GF-D8 (cell line): ENCODE data around the gene COA6.

Experiments used
- DNase-seq: peaks from one replicate; lab custom pipeline; 2025; lab: John Stamatoyannopoulos, UW

COA6 gene

GRCh38 chr1:234412830-234413229 is 39.6 kb downstream of the COA6 start:
- no peak for DNase-seq

GRCh38 chr1:234413485-234413884 is 40.2 kb downstream of the COA6 start:
- DNase-seq, result no peak

- DNase-seq, result no peak
Observed at GRCh38 chr1:234413990-234414389, 40.7 kb downstream of the COA6 start.

- no peak for DNase-seq
Observed at GRCh38 chr1:234427950-234428646, 54.8 kb downstream of the COA6 start.

- no peak for DNase-seq
Observed at GRCh38 chr1:234429434-234429806, 56.2 kb downstream of the COA6 start.

GRCh38 chr1:234430691-234431090 is 57.4 kb downstream of the COA6 start:
- no peak for DNase-seq

GRCh38 chr1:234431255-234431654 is 58.0 kb downstream of the COA6 start:
- no peak for DNase-seq

- no peak for DNase-seq
Observed at GRCh38 chr1:234433563-234434285, 60.5 kb downstream of the COA6 start.
